ENCODE results near the gene PRAMEF33. TPM values are rescaled to one million over a fixed set of nuclear protein-coding genes. Genes with fewer than 3 reads are reported as not detected.
A peak's percentile ranks its signal among the peaks of the same experiment; 100 is the strongest.
"Not testable (repeated sequence)": the region's sequence is repeated elsewhere in the genome, so short reads cannot be mapped to it uniquely, and the experiment has no call there.

Gene PRAMEF33
- total RNA-seq, 4 donors from 2014 or later: not detected

- H3K4me1 ChIP-seq; H3K9me3 ChIP-seq; in situ Hi-C loops (cut with MboI; ENCODE audit: low pct_ligation_motif_present in 1 of 4, low pct_unique_long_range_greater_than_20kb in 1 of 4, low sequenced_read_pairs in 3 of 4): not testable (repeated sequence)
Observed at GRCh38 chr1:13302197-13302596, 1.1 kb upstream of the PRAMEF33 start.

GRCh38 chr1:13315281-13315680, 11.9 kb downstream of the PRAMEF33 start, which contains the start of gene PRAMEF15:
Gene PRAMEF15, plus strand, starts transcription at chr1:13315581. Its CDS starts 2,827 bp downstream, at chr1:13318408.
- H3K4me1 ChIP-seq; H3K36me3 ChIP-seq; DNase-seq; H3K27ac ChIP-seq; H3K27me3 ChIP-seq; in situ Hi-C loops (cut with MboI; ENCODE audit: low pct_ligation_motif_present in 1 of 4, low pct_unique_long_range_greater_than_20kb in 1 of 4, low sequenced_read_pairs in 3 of 4); H3K4me3 ChIP-seq; intact Hi-C loops (cut with DNase I; ENCODE audit: low total_unique reads); H3K9me3 ChIP-seq: not testable (repeated sequence)
- WGBS, 2 donors (ENCODE audit: low coverage in 1 of 2): 68% methylated on average over 4 of the region's 4 CpGs; no CpG with 5 or more reads in 1 of the 2 donors

More at GRCh38 chr1:13302197-13302596, 1.1 kb upstream of the PRAMEF33 start:
- H3K4me3 ChIP-seq; H3K27me3 ChIP-seq; intact Hi-C loops (cut with DNase I; ENCODE audit: low total_unique reads); DNase-seq; H3K36me3 ChIP-seq; H3K27ac ChIP-seq: not testable (repeated sequence)

GRCh38 chr1:13342496-13342895, 39.2 kb downstream of the PRAMEF33 start:
- H3K27ac ChIP-seq; in situ Hi-C loops (cut with MboI; ENCODE audit: low pct_ligation_motif_present in 1 of 4, low pct_unique_long_range_greater_than_20kb in 1 of 4, low sequenced_read_pairs in 3 of 4); DNase-seq; H3K4me1 ChIP-seq; intact Hi-C loops (cut with DNase I; ENCODE audit: low total_unique reads); H3K27me3 ChIP-seq; H3K36me3 ChIP-seq; H3K4me3 ChIP-seq; H3K9me3 ChIP-seq: not testable (repeated sequence)
- 80% methylated on average over 8 of the region's 8 CpGs; no CpG with 5 or more reads in 1 of the 2 donors for WGBS, 2 donors (ENCODE audit: low coverage in 1 of 2)

- DNase-seq; H3K36me3 ChIP-seq; intact Hi-C loops (cut with DNase I; ENCODE audit: low total_unique reads); H3K9me3 ChIP-seq; H3K27ac ChIP-seq; H3K4me3 ChIP-seq; in situ Hi-C loops (cut with MboI; ENCODE audit: low pct_ligation_motif_present in 1 of 4, low pct_unique_long_range_greater_than_20kb in 1 of 4, low sequenced_read_pairs in 3 of 4); H3K27me3 ChIP-seq; H3K4me1 ChIP-seq: not testable (repeated sequence)
- WGBS, 2 donors (ENCODE audit: low coverage in 1 of 2): 79 to 80% methylated on average over 1 to 7 of the region's 7 CpGs
Observed at GRCh38 chr1:13347034-13347433, 43.7 kb downstream of the PRAMEF33 start, which contains the start of gene PRAMEF14. Gene PRAMEF14, minus strand, starts transcription at chr1:13347134. Its CDS starts 1,820 bp downstream, at chr1:13345314.

GRCh38 chr1:13353476-13353875, 50.1 kb downstream of the PRAMEF33 start:
- intact Hi-C loops (cut with DNase I; ENCODE audit: low total_unique reads); H3K36me3 ChIP-seq; H3K9me3 ChIP-seq; DNase-seq; H3K27ac ChIP-seq; in situ Hi-C loops (cut with MboI; ENCODE audit: low pct_ligation_motif_present in 1 of 4, low pct_unique_long_range_greater_than_20kb in 1 of 4, low sequenced_read_pairs in 3 of 4); H3K4me3 ChIP-seq; H3K27me3 ChIP-seq; H3K4me1 ChIP-seq: not testable (repeated sequence)
- 88% methylated on average over 8 of the region's 8 CpGs; no CpG with 5 or more reads in 1 of the 2 donors for WGBS, 2 donors (ENCODE audit: low coverage in 1 of 2)

GRCh38 chr1:13354475-13354874, 51.1 kb downstream of the PRAMEF33 start:
- H3K27ac ChIP-seq; H3K4me1 ChIP-seq; H3K27me3 ChIP-seq; DNase-seq; H3K36me3 ChIP-seq; H3K4me3 ChIP-seq; intact Hi-C loops (cut with DNase I; ENCODE audit: low total_unique reads); in situ Hi-C loops (cut with MboI; ENCODE audit: low pct_ligation_motif_present in 1 of 4, low pct_unique_long_range_greater_than_20kb in 1 of 4, low sequenced_read_pairs in 3 of 4); H3K9me3 ChIP-seq: not testable (repeated sequence)
- no CpG with 5 or more reads among the region's 9 CpGs for WGBS, 2 donors (ENCODE audit: low coverage in 1 of 2)

GRCh38 chr1:13356774-13357173, 53.4 kb downstream of the PRAMEF33 start:
- H3K36me3 ChIP-seq; H3K4me3 ChIP-seq; H3K27me3 ChIP-seq; H3K9me3 ChIP-seq; H3K4me1 ChIP-seq; H3K27ac ChIP-seq; intact Hi-C loops (cut with DNase I; ENCODE audit: low total_unique reads); in situ Hi-C loops (cut with MboI; ENCODE audit: low pct_ligation_motif_present in 1 of 4, low pct_unique_long_range_greater_than_20kb in 1 of 4, low sequenced_read_pairs in 3 of 4): not testable (repeated sequence)
- 2% methylated on average over 5 of the region's 5 CpGs; no CpG with 5 or more reads in 1 of the 2 donors for WGBS, 2 donors (ENCODE audit: low coverage in 1 of 2)
- peak; percentile 12 for DNase-seq
- TF ChIP-seq CTCF (IDR thresholded peaks at IDR 0.05): peak; percentile 41 to 53 (median 44)

Small RNAs within 50 kb of the gene (small RNA-seq; reads per million reads assigned to genes)
- gene RNU6-771P: 0 reads per million in 4 donors

Other genes with a start within 250 kb of the PRAMEF33 start
- gene PRAMEF27, start 247.0 kb upstream of the PRAMEF33 start, total RNA-seq: not detected
- not detected for gene HNRNPCL3, start 242.8 kb upstream of the PRAMEF33 start, total RNA-seq
- not detected for gene PRAMEF25, start 232.8 kb upstream of the PRAMEF33 start, total RNA-seq
- not detected for gene HNRNPCL2, start 186.7 kb upstream of the PRAMEF33 start, total RNA-seq
- gene PRAMEF26, start 147.5 kb upstream of the PRAMEF33 start, total RNA-seq: not detected
- gene HNRNPCL4, start 137.9 kb upstream of the PRAMEF33 start, total RNA-seq: not detected
- gene PRAMEF9, start 131.7 kb upstream of the PRAMEF33 start, total RNA-seq: not detected
- not detected for gene PRAMEF13, start 102.1 kb upstream of the PRAMEF33 start, total RNA-seq
- not detected for gene PRAMEF18, start 77.4 kb upstream of the PRAMEF33 start, total RNA-seq
- not detected for gene PRAMEF5, start 49.3 kb upstream of the PRAMEF33 start, total RNA-seq
- gene PRAMEF8, start 18.4 kb upstream of the PRAMEF33 start, total RNA-seq: not detected
- not detected for gene PRAMEF15, start 12.0 kb downstream of the PRAMEF33 start, total RNA-seq
- gene PRAMEF14, start 43.6 kb downstream of the PRAMEF33 start, total RNA-seq: not detected
- not detected for gene PRAMEF19, start 68.4 kb downstream of the PRAMEF33 start, total RNA-seq
- not detected for gene PRAMEF17, start 86.1 kb downstream of the PRAMEF33 start, total RNA-seq
- not detected for gene PRAMEF20, start 106.9 kb downstream of the PRAMEF33 start, total RNA-seq
- gene LRRC38, start 210.5 kb downstream of the PRAMEF33 start, total RNA-seq: not detected

Measured in transverse colon (tissue), 4 donors.